A673 (cell line): ENCODE data around the gene CDCA4. TPM values are rescaled to one million over a fixed set of nuclear protein-coding genes. Genes with fewer than 3 reads are reported as not detected.
A peak's percentile ranks its signal among the peaks of the same experiment; 100 is the strongest.

Experiments used
- BruUV-seq: library from RNA; stranded (reverse); fragments of 400-500 nt; replicated peaks from 2 replicates; lab custom pipeline; 2021; lab: Mats Ljungman, UMichigan
- CTCF ChIA-PET: fragments of 300-600 bp; sonication (Branson Sonifier 250); formaldehyde crosslinking; loops from one replicate; lab custom pipeline; 2022; ENCODE audit warnings: antibody characterized with exemption; lab: Charles Lee
- POLR2A ChIA-PET: fragments of 300-600 bp; sonication (Branson Sonifier 250); formaldehyde crosslinking; loops from one replicate; lab custom pipeline; 2022; ENCODE audit warnings: antibody characterized with exemption; ENCODE audit not compliant: low non-redundant PET; lab: Charles Lee
- DNase-seq: peaks from one replicate; pipeline ENCODE4 v3.0.0-alpha.2; 2015; ENCODE audit warnings: low spot score
- H3K27ac ChIP-seq: fragments of 200-600 bp; sonication (generic); 2 replicates; pipeline ENCODE4 v1.5.1; 2016; ENCODE audit warnings: mixed run types, low read depth, mild to moderate bottlenecking, mixed read lengths, antibody characterized with exemption, low read length; ENCODE audit not compliant: poor library complexity, severe bottlenecking
- H3K27me3 ChIP-seq: fragments of 200-600 bp; sonication (generic); replicated peaks from 2 replicates; pipeline ENCODE4 v1.6.1; 2017; ENCODE audit warnings: mixed run types, low read depth, mild to moderate bottlenecking, mixed read lengths, antibody characterized with exemption, low read length; ENCODE audit not compliant: insufficient read depth, poor library complexity
- H3K36me3 ChIP-seq: fragments of 200-600 bp; sonication (generic); 2 replicates; pipeline ENCODE4 v1.6.1; 2016; ENCODE audit warnings: mixed run types, mild to moderate bottlenecking, mixed read lengths, antibody characterized with exemption, low read length; ENCODE audit not compliant: insufficient read depth, poor library complexity, severe bottlenecking
- H3K4me1 ChIP-seq: fragments of 200-600 bp; sonication (generic); 2 replicates; pipeline ENCODE4 v1.6.1; 2017; ENCODE audit warnings: mixed run types, mild to moderate bottlenecking, mixed read lengths, antibody characterized with exemption, low read length; ENCODE audit not compliant: insufficient read depth, poor library complexity, severe bottlenecking
- H3K4me3 ChIP-seq: fragments of 200-600 bp; sonication (generic); 2 replicates; pipeline ENCODE4 v1.5.1; 2016; ENCODE audit warnings: low read depth, mixed run types, mild to moderate bottlenecking, mixed read lengths, low read length; ENCODE audit not compliant: poor library complexity, severe bottlenecking
- H3K9me3 ChIP-seq: fragments of 200-600 bp; sonication (generic); 2 replicates; pipeline ENCODE4 v1.6.1; 2016; ENCODE audit warnings: mixed run types, low read depth, mild to moderate bottlenecking, mixed read lengths, antibody characterized with exemption, low read length; ENCODE audit not compliant: poor library complexity, severe bottlenecking
- EZH2 ChIP-seq: fragments of 200-600 bp; sonication (generic); IDR thresholded peaks from 2 replicates; pipeline ENCODE4 v1.6.1; 2017; ENCODE audit warnings: borderline replicate concordance, low read depth, mild to moderate bottlenecking, mixed read lengths, antibody characterized with exemption, low read length; ENCODE audit not compliant: poor library complexity, severe bottlenecking
- intact Hi-C: fragments of 100-400 bp; cut with micrococcal nuclease; formaldehyde crosslinking; loops from one replicate; pipeline ENCODE4 v1.10.0; 2022; ENCODE audit not compliant: unreplicated experiment
- total RNA-seq: library from RNA; stranded (reverse); gene quantifications from 2 replicates; pipeline ENCODE4 v1.2.3, GENCODE V29; 2021
- TF ChIP-seq, protein P1 (sequence below): fragments of 300-800, 200-600 bp; sonication (generic); conservative IDR thresholded peaks from 2 replicates; pipeline ENCODE4 v1.5.1; 2017; ENCODE audit warnings: low read depth, mild to moderate bottlenecking, antibody characterized with exemption, low read length, moderate library complexity, mixed read lengths

CDCA4 gene
- total RNA-seq, 1 experiment from 2014 or later, result 49.7 TPM

DNA sequence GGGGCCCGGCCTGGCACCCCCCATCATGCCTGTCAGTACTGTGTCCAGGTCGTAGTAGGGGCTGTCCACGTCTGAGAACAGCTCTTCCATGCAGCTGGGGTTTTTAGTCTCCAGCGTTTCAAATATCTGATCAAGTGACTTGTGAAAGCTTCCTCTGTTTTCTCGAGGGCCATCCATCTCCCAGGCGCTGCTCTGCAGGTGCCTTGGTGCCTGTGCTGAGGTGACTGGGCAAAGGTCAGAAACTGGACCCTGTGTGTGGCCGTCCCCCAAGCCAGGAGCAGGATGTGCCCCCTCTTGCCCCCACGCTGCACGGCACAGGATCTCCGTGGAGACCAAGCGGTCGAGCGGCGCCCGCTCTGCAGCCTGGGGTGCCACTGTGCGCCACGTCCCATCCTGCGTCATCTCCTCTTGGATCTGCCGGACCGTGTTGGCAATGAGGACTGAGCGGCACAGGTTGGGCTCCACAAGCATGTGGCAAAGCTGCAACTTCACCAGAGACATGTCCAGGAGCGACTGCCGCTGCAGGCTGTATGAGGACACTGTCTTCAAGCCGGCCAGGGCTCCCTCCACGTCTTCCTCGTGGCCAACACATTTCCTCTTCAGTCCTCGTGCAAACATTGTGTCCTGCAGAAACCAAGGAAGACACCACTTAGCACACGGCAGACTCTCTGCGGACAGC is 9.4 kb downstream of the CDCA4 start:
- no peak for DNase-seq
- H3K36me3 ChIP-seq, result peaks cover 66% of the 10 kb centered on the region
- ChIA-PET CTCF (no interaction called here), POLR2A (no interaction called here)
- no peak overlapping the region for H3K4me3 ChIP-seq
- intact Hi-C loops, result no loop called here
- no peak overlapping the region for H3K27ac ChIP-seq
- H3K27me3 ChIP-seq, result no peaks in the 10 kb centered on the region
- no peak for TF ChIP-seq EZH2
- TF ChIP-seq, protein P1, sequence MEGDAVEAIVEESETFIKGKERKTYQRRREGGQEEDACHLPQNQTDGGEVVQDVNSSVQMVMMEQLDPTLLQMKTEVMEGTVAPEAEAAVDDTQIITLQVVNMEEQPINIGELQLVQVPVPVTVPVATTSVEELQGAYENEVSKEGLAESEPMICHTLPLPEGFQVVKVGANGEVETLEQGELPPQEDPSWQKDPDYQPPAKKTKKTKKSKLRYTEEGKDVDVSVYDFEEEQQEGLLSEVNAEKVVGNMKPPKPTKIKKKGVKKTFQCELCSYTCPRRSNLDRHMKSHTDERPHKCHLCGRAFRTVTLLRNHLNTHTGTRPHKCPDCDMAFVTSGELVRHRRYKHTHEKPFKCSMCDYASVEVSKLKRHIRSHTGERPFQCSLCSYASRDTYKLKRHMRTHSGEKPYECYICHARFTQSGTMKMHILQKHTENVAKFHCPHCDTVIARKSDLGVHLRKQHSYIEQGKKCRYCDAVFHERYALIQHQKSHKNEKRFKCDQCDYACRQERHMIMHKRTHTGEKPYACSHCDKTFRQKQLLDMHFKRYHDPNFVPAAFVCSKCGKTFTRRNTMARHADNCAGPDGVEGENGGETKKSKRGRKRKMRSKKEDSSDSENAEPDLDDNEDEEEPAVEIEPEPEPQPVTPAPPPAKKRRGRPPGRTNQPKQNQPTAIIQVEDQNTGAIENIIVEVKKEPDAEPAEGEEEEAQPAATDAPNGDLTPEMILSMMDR, result no peak
- no peaks in the 10 kb centered on the region for H3K9me3 ChIP-seq
- H3K4me1 ChIP-seq, result peaks cover 29% of the 10 kb centered on the region
- no TSS peak for BruUV-seq

DNA sequence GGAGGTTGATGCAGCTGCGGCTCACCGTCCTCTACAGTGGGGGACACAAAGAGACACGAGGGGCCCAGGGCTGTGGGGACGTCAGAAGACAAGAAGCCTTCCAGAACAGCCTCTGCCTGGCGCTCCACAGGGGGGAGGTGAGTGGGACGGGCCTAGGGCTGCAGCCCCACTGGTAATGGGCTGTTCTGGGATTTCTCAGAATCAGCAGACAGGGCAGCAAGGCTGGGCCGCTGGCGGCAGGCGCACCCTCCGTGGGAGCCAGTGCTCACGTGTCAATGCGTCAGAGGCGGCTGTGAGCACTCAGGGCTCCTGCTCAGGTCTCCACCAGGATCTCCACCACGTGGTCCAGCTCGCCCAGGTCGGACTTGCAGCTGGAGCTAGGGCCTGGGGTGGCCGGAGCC is 10.0 kb downstream of the CDCA4 start:
- Histone ChIP-seq H3K36me3 (peaks cover 61% of the 10 kb centered on the region), H3K4me3 (no peak overlapping the region), H3K9me3 (no peaks in the 10 kb centered on the region), H3K4me1 (peaks cover 24% of the 10 kb centered on the region), H3K27ac (no peak overlapping the region), H3K27me3 (no peaks in the 10 kb centered on the region)
- DNase-seq, result no peak
- intact Hi-C loops, result no loop called here
- no peak for TF ChIP-seq EZH2
- TF ChIP-seq, protein P1, result no peak
- ChIA-PET POLR2A (no interaction called here), CTCF (no interaction called here)
- no TSS peak for BruUV-seq

DNA sequence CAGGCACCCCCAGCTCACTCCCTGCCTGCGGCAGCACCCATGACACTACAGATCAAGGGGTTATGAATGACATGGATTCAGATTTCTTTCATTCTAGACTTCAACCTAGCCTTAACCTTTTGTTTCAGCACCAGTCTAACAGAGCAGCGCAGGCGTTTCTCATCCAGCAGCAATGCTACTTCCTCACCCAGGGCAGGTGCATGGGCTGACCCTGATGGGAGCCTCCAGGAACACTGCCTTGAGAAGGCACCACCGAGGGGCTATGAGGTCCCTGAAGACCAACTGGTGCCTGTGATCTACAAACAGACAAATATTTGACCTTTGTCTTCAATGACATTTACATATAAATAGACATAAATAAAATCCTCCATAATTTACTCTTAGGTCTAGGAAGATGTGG is 10.8 kb downstream of the CDCA4 start:
- TSS peak; percentile 8 for BruUV-seq
- no peak overlapping the region for H3K27ac ChIP-seq
- H3K27me3 ChIP-seq, result no peaks in the 10 kb centered on the region
- no peak overlapping the region for H3K4me3 ChIP-seq
- H3K9me3 ChIP-seq, result no peaks in the 10 kb centered on the region
- DNase-seq, result no peak
- intact Hi-C loops, result no loop called here
- ChIA-PET POLR2A (no interaction called here), CTCF (no interaction called here)
- peaks cover 60% of the 10 kb centered on the region for H3K36me3 ChIP-seq
- TF ChIP-seq, protein P1, result no peak
- TF ChIP-seq EZH2, result no peak
- peaks cover 19% of the 10 kb centered on the region for H3K4me1 ChIP-seq
